NCI-H82 treated with DMSO at 0.1 percent for 48 hours (cell line): ENCODE results near the gene MRPL11.
"Not testable (repeated sequence)": the region's sequence is repeated elsewhere in the genome, so short reads cannot be mapped to it uniquely, and the experiment has no call there.

ENCODE experiments used
- DNase-seq: peaks from one replicate; lab custom pipeline; 2025; ENCODE audit not compliant: unreplicated experiment; lab: John Stamatoyannopoulos, UW

The MRPL11 gene

DNA sequence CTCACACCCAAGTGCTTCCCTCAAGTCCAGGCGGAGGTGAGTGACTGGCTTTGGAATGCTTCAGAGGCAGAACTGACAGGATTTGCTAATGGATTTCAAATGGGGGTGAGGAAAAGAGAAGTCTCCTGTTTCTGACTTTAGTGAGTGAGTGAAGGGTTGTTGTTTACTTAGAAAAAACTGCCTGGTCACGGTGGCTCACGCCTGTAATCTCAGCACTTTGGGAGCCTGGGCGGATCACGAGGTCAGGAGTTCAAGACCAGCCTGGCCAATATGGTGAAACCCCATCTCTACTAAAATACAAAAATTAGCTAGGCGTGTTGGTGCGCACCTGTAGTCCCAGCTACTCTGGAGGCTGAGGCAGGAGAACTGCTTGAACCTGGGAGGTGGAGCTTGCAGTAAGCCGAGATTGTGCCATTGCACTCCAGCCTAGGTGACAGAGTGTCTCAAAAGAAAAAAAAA is 6.7 kb downstream of the MRPL11 start:
- not testable (repeated sequence) for DNase-seq

DNA sequence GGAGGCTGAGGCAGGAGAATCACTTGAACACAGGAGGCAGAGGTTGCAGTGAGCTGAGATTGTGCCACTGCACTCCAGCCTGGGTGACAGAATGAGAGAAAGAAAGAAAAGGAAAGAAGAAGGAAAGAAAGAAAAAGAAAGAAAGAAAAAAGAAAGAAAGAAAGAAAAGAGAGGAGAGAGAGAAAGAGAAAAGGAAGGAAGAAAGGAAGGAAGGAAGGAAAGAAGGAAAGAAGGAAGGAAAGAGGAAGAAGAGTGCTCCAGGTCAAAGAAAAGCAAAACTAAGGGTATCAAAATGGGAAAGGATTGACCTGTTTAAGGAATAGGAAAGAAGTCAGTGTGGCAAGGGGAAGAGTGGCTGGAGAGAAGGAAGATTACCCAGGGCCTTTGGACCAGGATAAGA is 7.4 kb downstream of the MRPL11 start:
- DNase-seq, result not testable (repeated sequence)

DNA sequence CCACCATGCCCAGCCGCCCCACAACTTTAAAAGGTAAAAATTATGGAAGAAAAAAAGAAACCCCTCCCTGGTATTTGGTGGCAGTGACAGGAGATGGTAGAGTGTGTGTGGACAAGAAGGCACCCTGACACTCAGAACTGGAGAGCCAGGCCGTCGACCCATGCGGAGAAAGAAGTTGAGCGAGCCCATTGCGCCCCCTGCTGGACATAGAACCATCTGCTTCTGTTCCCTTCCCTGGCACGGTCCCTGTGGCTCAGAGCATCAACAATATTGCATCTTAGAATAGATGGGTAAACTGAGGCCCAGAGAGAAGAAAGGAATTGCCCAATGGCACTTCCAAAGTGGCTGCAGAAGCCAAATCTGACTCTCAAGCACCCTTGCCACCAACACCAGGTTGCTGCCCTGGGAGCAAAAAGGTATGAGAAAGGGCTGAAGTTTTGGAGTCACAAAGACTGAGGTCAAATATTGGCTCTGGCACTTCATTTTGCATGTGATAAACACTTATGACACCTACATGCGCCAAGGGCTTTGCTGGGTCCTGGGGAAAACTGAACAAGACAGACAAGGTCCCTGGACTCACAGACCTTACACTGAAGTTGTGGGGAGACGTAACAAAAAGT is 8.6 kb downstream of the MRPL11 start:
- DNase-seq, result peak; percentile 29

DNA sequence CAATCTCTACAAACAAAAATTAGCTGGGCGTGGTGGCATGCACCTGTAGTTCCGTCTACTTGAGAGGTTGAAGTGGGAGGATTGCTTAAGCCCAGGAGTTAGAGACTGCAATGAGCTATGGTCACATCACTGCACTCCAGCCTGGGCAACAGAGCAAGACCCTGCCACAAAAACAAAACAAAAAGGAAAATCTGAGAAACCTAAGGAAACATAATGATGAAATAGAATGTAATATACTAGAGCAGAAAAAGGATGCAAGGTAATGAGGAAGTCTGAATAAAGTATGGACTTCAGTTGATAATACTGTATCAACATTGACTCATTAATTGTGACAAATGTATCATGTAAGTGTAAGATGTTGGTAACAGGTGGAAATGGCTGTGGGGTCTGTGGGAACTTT is 9.7 kb downstream of the MRPL11 start:
- DNase-seq, result no peak

DNA sequence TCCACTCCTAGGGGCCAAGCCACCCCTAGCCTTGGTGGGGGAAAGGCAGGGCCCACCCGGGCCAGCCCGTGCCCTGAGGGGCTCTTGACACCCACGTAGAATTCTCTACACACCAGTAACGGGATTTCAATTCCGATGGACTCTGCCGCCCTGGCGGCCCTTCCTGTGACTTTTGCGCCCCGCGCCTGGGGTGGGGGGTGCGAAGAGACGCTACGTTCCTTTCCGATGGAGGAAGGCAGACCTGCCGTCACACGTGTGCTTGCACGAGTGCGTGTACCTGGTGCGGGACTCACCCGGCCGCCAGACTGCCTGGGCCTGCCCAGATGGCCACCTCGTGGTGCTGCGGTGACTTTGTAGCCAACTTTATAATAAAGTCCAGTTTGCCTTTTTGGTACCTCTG is 12.3 kb downstream of the MRPL11 start:
- no peak for DNase-seq

DNA sequence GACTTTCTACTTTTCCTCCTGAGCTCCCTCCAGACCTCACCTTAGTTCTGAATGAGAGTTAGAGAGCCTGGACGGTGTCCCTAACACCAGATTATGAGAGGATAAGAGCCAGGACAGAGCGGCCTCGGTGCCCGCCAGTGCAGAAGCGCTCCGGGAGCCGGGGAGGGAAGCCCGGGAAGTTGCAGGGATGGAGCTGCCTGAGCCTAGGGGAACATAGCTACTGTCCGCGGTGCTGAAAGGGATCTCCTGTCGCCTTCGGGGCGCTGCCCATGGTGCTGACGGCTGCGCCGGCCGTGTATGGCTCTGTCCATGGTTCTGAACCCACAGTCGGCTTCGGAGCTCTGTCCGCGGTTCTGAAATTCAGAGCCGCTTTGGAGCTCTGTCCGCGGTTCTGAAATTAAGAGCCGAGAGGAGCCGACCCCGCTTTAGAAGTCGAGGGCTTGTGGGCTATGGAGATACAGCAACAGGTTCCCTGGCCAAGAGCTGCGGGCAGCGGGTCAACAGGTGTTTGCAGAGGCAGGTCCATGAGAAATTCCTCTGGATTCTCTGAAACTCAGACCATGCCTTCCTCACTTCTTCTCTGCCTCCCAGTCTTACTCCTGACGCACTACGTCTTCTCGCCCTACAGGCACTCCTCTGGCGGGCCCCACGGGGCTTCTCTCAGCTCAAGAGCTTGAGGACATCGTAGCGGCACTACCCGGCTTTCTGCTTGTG is 17.0 kb downstream of the MRPL11 start:
- DNase-seq, result peak; percentile 16

DNA sequence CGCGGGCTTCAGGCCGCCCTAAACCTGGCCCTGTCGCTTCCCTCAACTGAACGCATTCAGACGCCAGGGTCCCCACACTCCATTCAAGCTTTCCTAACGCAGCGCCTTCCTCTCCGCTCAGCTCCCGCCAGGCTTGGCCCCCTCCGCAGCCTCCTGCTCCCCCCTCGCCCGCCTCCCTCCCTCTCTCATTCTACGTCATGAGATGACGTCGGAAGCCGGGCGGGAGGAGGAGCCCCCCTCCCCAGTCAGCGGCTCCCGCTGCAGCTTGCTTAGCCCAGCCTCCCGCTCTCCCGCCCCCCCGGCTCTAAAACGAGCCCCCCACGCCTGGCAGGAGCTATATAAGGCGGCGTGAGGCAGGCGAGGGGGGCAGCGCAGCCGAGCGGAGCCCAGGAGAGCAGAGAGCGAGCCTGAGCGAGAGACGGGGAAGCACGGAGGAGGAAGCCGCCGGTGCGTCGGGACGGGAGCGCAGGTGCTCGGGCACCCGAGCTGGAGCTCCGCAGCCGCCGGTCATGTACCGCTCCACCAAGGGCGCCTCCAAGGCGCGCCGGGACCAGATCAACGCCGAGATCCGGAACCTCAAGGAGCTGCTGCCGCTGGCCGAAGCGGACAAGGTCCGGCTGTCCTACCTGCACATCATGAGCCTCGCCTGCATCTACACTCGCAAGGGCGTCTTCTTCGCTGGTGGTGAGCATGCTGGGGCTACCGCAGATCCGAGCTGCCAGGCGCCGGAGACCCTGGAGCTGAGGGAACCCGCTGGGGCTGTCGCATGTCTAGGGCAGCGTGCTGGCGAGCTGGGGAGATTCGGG is 17.8 kb downstream of the MRPL11 start, which contains the start of gene NPAS4:
NPAS4 (plus strand) TSS at position 365 of the 806 bp plus-strand sequence; CDS start at position 510, 145 bp downstream.
- DNase-seq, result peak; percentile 16

DNA sequence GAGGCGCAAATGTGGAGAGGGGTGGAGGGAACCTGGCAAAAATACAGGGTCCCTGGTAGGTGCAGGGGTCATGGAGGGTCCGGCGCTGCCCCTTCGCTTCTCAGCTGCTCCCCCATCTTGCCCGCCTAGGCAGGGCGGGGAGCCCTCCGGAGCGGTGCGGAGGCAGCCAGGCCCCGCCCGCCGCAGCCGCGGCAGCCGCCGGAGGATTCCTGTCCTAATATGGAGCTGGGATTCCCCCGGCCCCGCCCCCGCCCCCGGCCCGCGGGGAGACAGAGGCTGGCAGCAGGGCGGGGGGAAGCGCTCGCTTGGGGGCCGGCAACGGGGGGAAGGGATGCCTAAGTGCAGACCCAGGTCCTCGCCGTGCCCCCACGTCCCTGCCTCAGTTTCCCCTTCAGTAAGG is 18.8 kb downstream of the MRPL11 start:
- DNase-seq, result peak; percentile 14

DNA sequence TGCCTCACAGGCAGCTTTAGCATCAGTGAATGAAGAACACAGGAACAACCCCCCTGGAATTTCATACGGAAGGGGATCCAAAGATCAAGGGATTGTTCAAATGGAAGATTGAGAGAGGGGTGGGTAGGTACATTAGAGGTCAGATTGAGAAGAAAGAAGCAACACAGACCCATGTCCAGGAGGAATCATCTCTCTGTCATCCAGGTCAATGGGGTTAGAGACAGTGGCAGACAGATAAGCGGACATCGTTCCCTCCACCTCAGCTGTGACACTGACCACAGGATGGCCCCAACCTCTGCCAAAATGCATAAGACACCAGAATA is 19.7 kb downstream of the MRPL11 start:
- no peak for DNase-seq

DNA sequence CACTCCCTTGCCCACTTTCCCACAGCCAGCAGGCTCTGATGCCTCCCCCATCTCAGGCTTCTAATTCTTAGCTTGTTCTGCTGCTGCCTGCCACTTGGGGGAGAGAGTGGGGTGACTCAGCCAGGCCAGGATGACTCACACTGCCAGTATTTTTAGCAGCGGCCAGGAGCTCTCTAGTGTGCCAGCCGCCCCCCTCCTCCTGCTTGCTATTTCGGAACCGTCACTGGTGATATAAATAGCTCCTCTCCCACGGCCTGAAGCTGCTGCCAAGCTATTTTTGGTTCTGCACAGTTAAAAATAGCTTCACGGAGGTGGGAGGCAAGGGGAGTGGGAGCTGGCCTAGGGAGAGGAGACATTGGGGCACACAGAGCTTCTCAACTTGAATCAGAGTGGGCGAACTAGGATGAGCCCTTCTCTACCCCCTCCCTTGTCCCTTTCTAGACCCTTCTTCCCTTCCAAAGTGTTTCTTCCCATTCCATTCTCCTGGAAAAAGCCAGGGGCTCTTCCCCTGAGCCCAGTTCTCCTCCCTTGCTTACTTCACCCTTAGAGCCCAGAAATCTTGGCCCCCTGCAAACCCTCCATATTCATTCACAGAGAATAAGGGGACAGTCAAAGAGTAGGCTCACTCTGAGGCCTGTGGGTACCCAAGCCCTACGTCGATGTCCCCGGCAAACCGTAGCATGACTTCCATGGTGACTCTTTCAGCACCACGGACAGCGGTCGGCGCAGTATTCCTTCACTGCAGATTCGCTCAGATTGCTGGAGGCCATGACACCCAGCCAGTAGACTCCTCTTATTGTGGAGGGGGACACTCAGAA is 20.3 kb downstream of the MRPL11 start:
- DNase-seq, result no peak

DNA sequence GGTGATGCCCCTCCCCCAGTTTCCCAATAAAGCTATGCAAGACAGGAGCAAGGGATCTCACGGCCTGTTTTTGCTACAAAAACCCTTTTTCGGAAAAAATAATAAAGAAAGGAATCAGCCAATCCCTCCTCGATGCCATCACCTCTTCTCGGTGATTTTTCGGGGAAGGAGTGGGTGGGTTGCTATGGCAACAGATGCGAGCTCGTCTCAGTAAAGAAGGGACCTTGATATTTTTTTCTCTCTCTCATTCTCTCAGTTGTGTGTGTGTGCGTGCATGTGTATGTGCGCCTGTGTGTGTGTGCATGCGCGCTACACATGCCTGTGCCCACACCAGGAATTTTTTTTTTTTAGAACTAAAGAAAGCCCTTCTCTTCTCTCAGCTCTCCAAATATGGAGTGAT is 21.6 kb downstream of the MRPL11 start:
- DNase-seq, result no peak

DNA sequence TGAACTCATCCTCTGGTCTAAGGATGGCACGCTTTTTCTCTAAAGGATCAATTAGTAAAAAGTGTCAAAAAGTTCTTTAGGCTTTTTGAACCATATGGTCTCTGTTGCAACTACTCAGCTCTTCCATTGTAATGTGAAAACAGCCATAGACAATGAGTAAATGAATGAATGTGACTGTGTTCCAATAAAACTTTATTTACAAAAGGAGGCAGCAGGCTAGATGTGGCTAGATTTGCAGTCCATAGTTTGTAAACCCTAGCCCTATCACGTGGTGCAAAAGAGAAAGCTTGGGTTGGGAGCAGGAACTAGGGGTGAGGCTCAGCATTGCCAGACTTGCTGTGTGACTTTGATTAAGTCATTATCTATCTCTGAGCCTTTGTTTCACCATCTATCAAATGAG is 23.2 kb downstream of the MRPL11 start:
- no peak for DNase-seq

DNA sequence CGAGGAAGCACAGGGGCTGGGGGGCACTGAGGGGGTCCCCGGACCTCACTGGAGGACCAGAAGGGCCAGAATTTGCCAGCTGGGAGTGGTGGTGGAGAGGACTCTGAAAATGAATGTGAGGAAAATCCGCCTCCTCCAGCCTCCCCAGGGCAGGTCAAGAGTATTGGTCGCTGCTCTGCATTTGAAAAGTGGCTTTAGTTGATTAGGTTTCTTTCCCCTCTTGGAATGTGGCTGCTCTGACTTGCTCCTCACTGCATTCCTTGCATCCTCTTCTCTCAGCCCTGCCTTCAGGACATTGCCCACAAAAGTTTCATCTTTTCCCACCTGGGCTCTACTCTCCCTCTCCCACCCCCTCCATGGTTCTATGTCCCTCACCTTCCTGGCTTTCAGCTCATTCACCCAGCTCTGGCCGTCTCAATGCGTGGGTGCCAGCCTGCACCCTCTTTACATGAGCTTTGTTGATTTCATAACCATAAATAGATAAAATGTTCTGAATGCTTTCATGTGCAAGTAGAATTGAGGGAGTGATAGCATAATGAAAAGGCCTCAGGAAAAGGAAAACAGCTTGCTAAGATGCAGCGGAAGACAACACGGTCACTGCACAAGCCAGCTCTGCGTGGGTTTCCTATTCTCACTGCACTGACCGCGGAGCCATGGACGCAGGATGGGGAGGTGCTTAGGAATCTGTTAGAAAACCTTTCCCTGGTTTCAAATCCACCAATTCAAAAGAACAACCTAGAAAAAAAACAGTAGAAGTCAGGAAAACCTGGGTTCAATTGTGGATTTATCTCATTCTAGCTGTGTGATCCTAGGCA is 24.3 kb downstream of the MRPL11 start:
- DNase-seq, result no peak

DNA sequence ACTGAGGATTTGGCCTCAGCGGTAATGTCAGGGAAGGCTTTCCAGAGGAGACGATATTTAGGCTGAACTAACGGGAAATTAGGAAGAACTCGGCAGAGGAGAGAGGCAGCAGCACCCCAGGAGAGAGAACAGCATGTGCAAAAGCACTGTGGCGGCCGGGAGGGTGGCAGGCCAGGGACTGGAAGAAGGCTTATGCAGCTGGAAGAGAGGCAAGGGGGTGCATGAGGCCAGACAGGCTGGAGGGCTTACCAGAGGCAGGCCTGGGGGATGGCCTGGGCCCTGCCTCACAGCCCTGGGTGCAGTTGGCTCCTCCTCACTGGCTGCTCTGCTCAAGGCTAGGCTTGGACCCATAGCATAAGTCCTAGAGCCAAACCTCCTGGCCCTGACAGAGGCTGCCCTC is 25.5 kb downstream of the MRPL11 start:
- DNase-seq, result no peak

DNA sequence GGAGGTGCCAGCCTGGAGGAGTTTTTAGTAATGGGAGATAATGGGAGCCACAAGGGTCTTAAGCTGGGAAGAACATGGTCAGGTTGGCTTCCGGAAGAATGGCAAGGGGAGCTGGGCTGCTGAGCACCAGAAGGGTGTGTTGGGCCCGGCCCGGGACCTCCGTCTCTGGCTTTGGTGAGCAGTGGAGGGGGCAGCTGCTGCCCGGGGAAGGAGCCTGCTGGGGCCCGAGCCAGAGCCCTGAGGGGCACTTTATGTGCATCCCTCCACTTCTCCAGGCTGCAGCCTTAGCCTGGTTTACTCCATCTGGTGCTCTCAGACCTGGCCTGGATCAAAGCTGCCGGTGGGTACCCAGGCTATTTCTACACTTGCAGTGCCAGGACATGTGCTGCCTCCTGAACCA is 26.5 kb downstream of the MRPL11 start:
- no peak for DNase-seq

DNA sequence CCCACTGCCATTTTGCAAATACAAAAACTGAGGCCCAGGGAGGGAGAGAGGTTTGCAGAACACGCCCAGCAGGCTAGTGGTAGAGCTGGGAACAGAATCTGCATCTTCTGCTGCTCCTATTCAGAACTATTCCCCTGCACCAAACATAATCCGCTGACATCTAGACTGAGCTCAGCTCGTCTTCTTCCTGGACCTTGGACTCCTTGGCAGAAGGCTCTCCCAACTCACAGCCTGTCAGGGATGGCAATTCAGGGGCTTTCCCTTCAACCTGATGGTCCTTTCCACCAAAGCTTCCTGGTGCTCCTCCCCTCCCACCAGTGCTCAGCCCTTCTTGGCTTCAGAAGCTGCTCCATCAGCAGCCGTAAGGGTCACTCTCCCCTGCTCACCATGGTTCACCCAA is 27.3 kb downstream of the MRPL11 start:
- DNase-seq, result no peak

DNA sequence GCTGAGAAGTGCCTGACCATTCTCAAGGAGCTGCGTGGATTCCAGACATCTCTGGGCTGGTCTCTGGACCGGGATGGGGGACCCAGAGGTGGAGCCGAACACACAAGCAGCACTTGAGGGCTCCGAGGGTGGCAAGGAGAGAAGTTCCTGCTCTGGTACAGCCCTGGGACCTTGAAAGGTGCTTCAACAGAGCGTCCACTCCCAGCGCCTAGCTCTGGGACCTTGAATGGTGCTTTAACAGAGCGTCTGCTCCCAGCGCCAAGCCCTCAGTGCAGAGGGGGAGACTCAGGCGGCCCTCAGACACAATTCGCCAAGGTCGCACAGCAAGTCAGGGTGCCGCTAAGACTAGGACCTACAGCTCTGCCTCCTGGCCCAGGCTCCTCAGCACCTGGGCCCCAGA is 28.5 kb downstream of the MRPL11 start:
- no peak for DNase-seq

DNA sequence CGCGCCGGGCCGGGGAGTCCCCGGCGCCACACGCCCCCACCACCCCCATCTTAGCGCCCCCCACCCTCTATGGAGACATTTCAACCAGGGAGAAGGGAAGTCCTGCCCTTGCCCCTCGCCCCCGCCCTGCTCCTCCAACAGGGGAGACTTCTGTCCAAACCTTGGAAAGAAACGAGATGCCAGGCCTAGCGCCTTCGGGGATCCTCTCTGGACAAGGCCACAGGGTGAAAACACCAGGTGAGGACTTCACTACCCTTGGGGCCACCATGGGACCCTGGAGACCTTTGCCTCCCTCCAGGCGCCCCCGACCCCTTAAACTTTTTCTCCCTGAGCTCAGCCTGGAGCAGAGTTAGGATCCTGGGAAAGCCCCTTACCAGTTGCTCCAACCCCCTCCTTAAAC is 29.4 kb downstream of the MRPL11 start:
- no peak for DNase-seq

DNA sequence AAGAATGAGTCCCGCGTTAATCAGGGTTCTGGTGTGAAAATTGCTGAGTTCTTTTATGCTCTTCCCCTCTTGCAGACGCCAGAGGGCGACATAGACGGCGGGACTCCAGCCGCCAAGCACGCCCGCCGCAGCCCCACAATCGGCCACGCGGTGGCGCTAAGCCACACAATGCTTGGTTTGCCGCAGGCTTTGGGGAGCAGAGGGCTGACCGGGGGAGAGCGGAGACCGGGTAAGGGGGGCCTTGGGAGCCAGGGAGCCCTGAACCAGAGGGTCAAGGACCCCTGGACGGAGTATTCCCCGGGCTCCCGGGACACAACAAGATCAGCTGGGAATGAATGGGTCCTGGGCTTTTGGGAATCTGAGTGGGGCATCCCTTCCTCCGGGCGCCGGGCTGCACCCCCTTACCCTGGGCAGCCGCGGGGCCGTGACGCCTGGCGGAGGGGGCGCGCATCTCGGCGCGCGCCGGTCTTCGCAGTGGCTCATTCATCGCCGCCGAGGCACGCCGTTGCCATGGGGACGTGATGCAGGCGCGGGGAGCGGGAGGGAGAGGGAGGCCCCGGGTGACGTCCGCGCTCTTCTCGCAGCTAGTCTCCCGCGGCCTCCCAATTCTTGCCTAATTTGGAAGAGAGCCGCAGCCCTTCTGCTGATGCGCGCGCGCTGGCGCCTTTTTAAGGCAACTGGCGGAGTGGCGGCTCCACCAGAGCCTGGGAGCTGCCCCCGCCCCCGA is 30.0 kb downstream of the MRPL11 start:
- peak; percentile 75 for DNase-seq

DNA sequence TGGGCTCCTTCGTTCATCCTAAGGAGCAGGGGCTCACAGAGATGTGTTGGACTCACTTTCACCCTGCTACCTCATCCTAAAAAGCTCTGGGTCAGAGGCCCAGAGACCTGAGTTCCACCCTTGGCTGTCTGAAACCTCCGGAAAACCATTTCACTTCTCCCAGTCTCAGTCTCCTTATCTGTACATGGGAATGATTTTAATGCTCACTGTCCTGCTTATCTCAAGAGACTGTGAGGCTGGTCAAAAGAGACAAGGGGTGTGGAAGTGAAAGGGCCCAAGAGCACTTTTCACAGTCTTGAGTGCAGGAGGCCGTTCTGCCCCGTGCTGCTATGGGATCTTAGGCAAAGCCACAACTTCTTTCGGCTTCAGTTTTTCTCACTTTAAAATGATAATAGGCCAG is 31.0 kb downstream of the MRPL11 start:
- no peak for DNase-seq
